Adrenal gland (tissue), 12 donors: ENCODE results near the gene DMBX1. TPM values are rescaled to one million over a fixed set of nuclear protein-coding genes. Genes with fewer than 3 reads are reported as not detected.

ENCODE experiments used
- DNase-seq, 7 donors: peaks; one replicate each; pipeline ENCODE4 v3.0.0-alpha.2; 2019 to 2020
- H3K27ac ChIP-seq, 5 donors: fragments of 200-600 bp; sonication (generic) in 4 of 5; 1 replicate in 3 of 5; 2 replicates in 2 of 5; pipeline versions ENCODE4 v1.5.1 to v1.8.0; 2016 to 2020; ENCODE audit warnings: mild to moderate bottlenecking in 1 of 5
- H3K27me3 ChIP-seq: fragments of 200-600 bp; 2 replicates; pipeline ENCODE4 v1.8.0; 2021
- H3K36me3 ChIP-seq, 2 donors: fragments of 200-600 bp; replicated peaks in 1 of 2; 1 replicate in 1 of 2; 2 replicates in 1 of 2; pipeline versions ENCODE4 v1.5.1 to v1.8.0; 2018 to 2022
- H3K4me1 ChIP-seq, 2 donors: fragments of 200-600 bp; replicated peaks in 1 of 2; 1 replicate in 1 of 2; 2 replicates in 1 of 2; pipeline versions ENCODE4 v1.5.1 to v1.8.0; 2018 to 2021
- H3K4me3 ChIP-seq, 4 donors: fragments of 200-600 bp; sonication (generic) in 3 of 4; one replicate each; pipeline ENCODE4 v1.5.1; 2016 to 2018
- H3K9me3 ChIP-seq, 3 donors: fragments of 200-600 bp; sonication (generic) in 1 of 3; replicated peaks in 1 of 3; 1 replicate in 2 of 3; 2 replicates in 1 of 3; pipeline versions ENCODE4 v1.5.1 to v1.8.0; 2016 to 2021
- POLR2A ChIP-seq, 2 donors: fragments of 450-650 bp; IDR thresholded peaks; one replicate each; pipeline ENCODE4 v1.6.1; 2017; ENCODE audit warnings: antibody characterized with exemption in 2 of 2, mild to moderate bottlenecking in 2 of 2, moderate library complexity in 1 of 2
- WGBS, 4 donors: extraction: QIAGEN DNeasy Blood & Tissue Kit in 2 of 4; methylation state at CpG; one replicate each; pipeline versions ENCODE4 v1.1.5 to v1.1.7; 2013 to 2017; 5-methylcytosine and 5-hydroxymethylcytosine counted together
- intact Hi-C, 2 donors: fragments of 100-400 bp; cut with DNase I; formaldehyde crosslinking; loops; one replicate each; pipeline versions ENCODE4 v1.14.1 to v1.15.0; 2022 to 2023
- polyA plus RNA-seq, 3 donors: library from polyadenylated mRNA; stranded (reverse); fragments of 200-250 nt in 2 of 3; fragments of 350-450 nt in 1 of 3; fragmentation: Illumina TruSeq in 1 of 3; extraction: RNeasy Lipid Tissue Mini Kit (QIAGEN cat#74804) in 1 of 3; gene quantifications; one replicate each; pipeline ENCODE4 v1.2.3, GENCODE V29; 2013 to 2014
- total RNA-seq, 9 donors: library from RNA; depleted of rRNA in 4 of 9; stranded (reverse); fragments of >200 nt in 4 of 9; fragments of 120-200 nt in 1 of 9; fragmentation: NEBNext Ultra II Directional in 1 of 9; extraction: Animal tissue kit (Norgen Biotek cat#: 25700) in 1 of 9; gene quantifications; one replicate each; pipeline versions ENCODE4 v1.1.0 to v1.2.4, GENCODE V29; 2013 to 2023
- TF ChIP-seq, protein P1 (sequence below), 6 experiments: fragments of 450-650 bp in 4 of 6; fragments of 200-600 bp in 2 of 6; sonication (generic) in 1 of 6; IDR thresholded peaks; 1 replicate in 5 of 6; 2 replicates in 1 of 6; pipeline versions ENCODE4 v1.5.1 to v1.8.0; 2016 to 2021; ENCODE audit warnings: antibody characterized with exemption in 6 of 6, mild to moderate bottlenecking in 2 of 6, moderate library complexity in 1 of 6
- donor health status: healthy with polysubstance abuse.
- donor health status: Bipolar disorder and iron deficiency.
- donor health status: DM: yes; HTN: yes; CAD: no.
- donor health status: DM: no; HTN: no; CAD: no.
- donor health status: DM: no; HTN: no; CAD: no.
- donor health status: DM: yes; HTN: yes; CAD: no.

The DMBX1 gene
- total and polyA plus RNA-seq, 12 donors = 0.07 to 0.16 (median 0.14) TPM; not detected in 9

- Histone ChIP-seq H3K4me1 (no peaks in the 10 kb centered on the region), H3K4me3 (no peak overlapping the region), H3K27me3 (peaks cover 2% of the 10 kb centered on the region), H3K9me3 (no peaks in the 10 kb centered on the region), H3K36me3 (no peaks in the 10 kb centered on the region), H3K27ac (no peak overlapping the region)
- DNase-seq = no peak
- intact Hi-C loops = no loop called here
- WGBS, 4 donors = 80 to 93% (median 83%) methylated on average over 4 to 5 of the region's 5 CpGs
- TF ChIP-seq, protein P1, sequence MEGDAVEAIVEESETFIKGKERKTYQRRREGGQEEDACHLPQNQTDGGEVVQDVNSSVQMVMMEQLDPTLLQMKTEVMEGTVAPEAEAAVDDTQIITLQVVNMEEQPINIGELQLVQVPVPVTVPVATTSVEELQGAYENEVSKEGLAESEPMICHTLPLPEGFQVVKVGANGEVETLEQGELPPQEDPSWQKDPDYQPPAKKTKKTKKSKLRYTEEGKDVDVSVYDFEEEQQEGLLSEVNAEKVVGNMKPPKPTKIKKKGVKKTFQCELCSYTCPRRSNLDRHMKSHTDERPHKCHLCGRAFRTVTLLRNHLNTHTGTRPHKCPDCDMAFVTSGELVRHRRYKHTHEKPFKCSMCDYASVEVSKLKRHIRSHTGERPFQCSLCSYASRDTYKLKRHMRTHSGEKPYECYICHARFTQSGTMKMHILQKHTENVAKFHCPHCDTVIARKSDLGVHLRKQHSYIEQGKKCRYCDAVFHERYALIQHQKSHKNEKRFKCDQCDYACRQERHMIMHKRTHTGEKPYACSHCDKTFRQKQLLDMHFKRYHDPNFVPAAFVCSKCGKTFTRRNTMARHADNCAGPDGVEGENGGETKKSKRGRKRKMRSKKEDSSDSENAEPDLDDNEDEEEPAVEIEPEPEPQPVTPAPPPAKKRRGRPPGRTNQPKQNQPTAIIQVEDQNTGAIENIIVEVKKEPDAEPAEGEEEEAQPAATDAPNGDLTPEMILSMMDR (IDR thresholded peaks at IDR 0.05) = no peak
- TF ChIP-seq POLR2A (IDR thresholded peaks at IDR 0.05) = no peak
These were observed 33.1 kb upstream of the DMBX1 start for GRCh38 chr1:46456411-46456963.

GRCh38 chr1:46457178-46457577 lies 32.5 kb upstream of the DMBX1 start:
- Histone ChIP-seq H3K27me3 (no peaks in the 10 kb centered on the region), H3K4me3 (no peak overlapping the region), H3K36me3 (no peaks in the 10 kb centered on the region), H3K9me3 (no peaks in the 10 kb centered on the region), H3K27ac (no peak overlapping the region), H3K4me1 (no peaks in the 10 kb centered on the region)
- WGBS, 4 donors = 89 to 100% (median 93%) methylated on average over 3 to 6 of the region's 6 CpGs
- TF ChIP-seq POLR2A (IDR thresholded peaks at IDR 0.05) = no peak
- TF ChIP-seq, protein P1 (IDR thresholded peaks at IDR 0.05) = no peak
- intact Hi-C loops = no loop called here
- DNase-seq = no peak

- Histone ChIP-seq H3K9me3 (no peaks in the 10 kb centered on the region), H3K27me3 (no peaks in the 10 kb centered on the region), H3K36me3 (no peaks in the 10 kb centered on the region), H3K27ac (no peak overlapping the region), H3K4me3 (no peak overlapping the region), H3K4me1 (no peaks in the 10 kb centered on the region)
- no peak for TF ChIP-seq POLR2A (IDR thresholded peaks at IDR 0.05)
- TF ChIP-seq, protein P1 (IDR thresholded peaks at IDR 0.05) = no peak
- intact Hi-C loops = no loop called here
- 63 to 79% (median 72%) methylated on average over 2 to 4 of the region's 4 CpGs; no CpG with 5 or more reads in 1 of the 4 donors for WGBS, 4 donors
- no peak for DNase-seq
These were observed 31.4 kb upstream of the DMBX1 start for GRCh38 chr1:46458190-46458589.

DNA sequence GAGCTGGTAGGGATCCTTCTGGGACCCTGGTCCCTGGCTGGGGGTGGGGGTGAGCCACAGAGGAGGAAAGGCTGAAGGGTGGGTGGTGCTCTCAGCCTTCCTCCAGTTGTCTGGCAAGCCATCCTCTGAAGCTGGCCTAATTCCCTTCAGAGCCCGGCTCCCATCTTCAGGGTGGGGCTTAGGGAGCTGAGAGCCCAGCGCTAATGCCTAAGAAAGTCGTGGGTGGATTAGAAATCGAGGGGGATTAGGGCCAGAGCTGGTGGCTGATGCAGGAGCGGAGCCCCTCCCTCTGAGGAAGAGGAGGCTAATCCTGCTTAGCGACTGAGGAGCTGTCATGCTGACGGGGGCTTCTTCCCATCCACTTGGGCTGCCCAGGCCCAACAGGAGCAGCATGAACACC lies 30.8 kb upstream of the DMBX1 start:
- no peak overlapping the region for H3K27ac ChIP-seq
- no peak overlapping the region for H3K4me3 ChIP-seq
- H3K36me3 ChIP-seq = no peaks in the 10 kb centered on the region
- H3K4me1 ChIP-seq = no peaks in the 10 kb centered on the region
- no peak for DNase-seq
- H3K27me3 ChIP-seq = no peaks in the 10 kb centered on the region
- 75 to 85% (median 81%) methylated on average over 4 to 7 of the region's 7 CpGs for WGBS, 4 donors
- intact Hi-C loops = no loop called here
- no peaks in the 10 kb centered on the region for H3K9me3 ChIP-seq
- TF ChIP-seq, protein P1 (IDR thresholded peaks at IDR 0.05) = no peak
- TF ChIP-seq POLR2A (IDR thresholded peaks at IDR 0.05) = no peak
